H1 (cell line): Measurements from ENCODE around the gene FMOD. TPM values are rescaled to one million over a fixed set of nuclear protein-coding genes. Genes with fewer than 3 reads are reported as not detected.

Experiments used
- CBX5 ChIP-seq: fragments of 300-800, 300-1000 bp; sonication (generic); IDR thresholded peaks from 2 replicates; pipeline ENCODE4 v1.7.1; 2016; ENCODE audit warnings: antibody characterized with exemption, low read length, low read depth
- CEBPB ChIP-seq: IDR thresholded peaks from 2 replicates; pipeline ENCODE4 v1.6.1; 2012; ENCODE audit warnings: low read depth, low read length
- CHD2 ChIP-seq: IDR thresholded peaks from 2 replicates; pipeline ENCODE4 v1.6.1; 2012; ENCODE audit warnings: low read length, improper control_type of control experiment
- CREB1 ChIP-seq: IDR thresholded peaks from 2 replicates; pipeline ENCODE4 v1.6.1; 2012; ENCODE audit warnings: inconsistent platforms
- CTBP2 ChIP-seq: IDR thresholded peaks from 2 replicates; pipeline ENCODE4 v1.7.0; 2011; ENCODE audit warnings: borderline replicate concordance, mild to moderate bottlenecking, moderate library complexity, mixed read lengths, low read length; ENCODE audit not compliant: insufficient read depth, insufficient read length
- EP300 ChIP-seq, 2 experiments: IDR thresholded peaks; 1 replicate in 1 of 2; 2 replicates in 1 of 2; pipeline ENCODE4 v1.6.1; 2011 to 2012; ENCODE audit warnings: low read depth in 2 of 2, low read length in 2 of 2, mild to moderate bottlenecking in 2 of 2, borderline replicate concordance in 1 of 2, inconsistent platforms in 1 of 2, moderate library complexity in 1 of 2
- GABPA ChIP-seq: IDR thresholded peaks from 2 replicates; pipeline ENCODE4 v1.6.1; 2011; ENCODE audit warnings: mild to moderate bottlenecking, low read length, moderate library complexity, borderline replicate concordance; ENCODE audit not compliant: insufficient read depth
- HDAC2 ChIP-seq, 2 experiments: fragments of 300-600 bp in 1 of 2; sonication (generic) in 1 of 2; IDR thresholded peaks; 2 replicates each; pipeline ENCODE4 v1.6.1; 2011 to 2012; ENCODE audit warnings: low read depth in 2 of 2, low read length in 2 of 2, mild to moderate bottlenecking in 2 of 2, moderate library complexity in 2 of 2, borderline replicate concordance in 1 of 2, inconsistent platforms in 1 of 2
- KDM1A ChIP-seq: fragments of 200-600, 300-600 bp; sonication (generic); IDR thresholded peaks from 2 replicates; pipeline ENCODE4 v1.7.1; 2016; ENCODE audit warnings: mild to moderate bottlenecking, low read length, borderline replicate concordance
- KDM5A ChIP-seq: fragments of 200-600 bp; IDR thresholded peaks from 2 replicates; pipeline ENCODE4 v1.7.1; 2012; ENCODE audit warnings: mild to moderate bottlenecking, low read length, inconsistent platforms, mixed read lengths
- PHF8 ChIP-seq: fragments of 200-600 bp; sonication (generic); conservative IDR thresholded peaks from 2 replicates; pipeline ENCODE4 v1.7.1; 2012; ENCODE audit warnings: low read depth, mild to moderate bottlenecking, inconsistent platforms, low read length, moderate library complexity
- RAD21 ChIP-seq, 2 experiments: IDR thresholded peaks in 1 of 2; conservative IDR thresholded peaks in 1 of 2; 2 replicates each; pipeline ENCODE4 v1.6.1; 2011; ENCODE audit warnings: low read depth in 2 of 2, low read length in 2 of 2, improper control_type of control experiment in 1 of 2, inconsistent platforms in 1 of 2, mild to moderate bottlenecking in 1 of 2, moderate library complexity in 1 of 2
- RXRA ChIP-seq: IDR thresholded peaks from 2 replicates; pipeline ENCODE4 v1.6.1; 2011; ENCODE audit warnings: low read depth, mild to moderate bottlenecking, low read length, moderate library complexity; ENCODE audit not compliant: insufficient read depth
- SIN3A ChIP-seq, 2 experiments: IDR thresholded peaks in 1 of 2; conservative IDR thresholded peaks in 1 of 2; 2 replicates each; pipeline ENCODE4 v1.6.1; 2011 to 2012; ENCODE audit warnings: low read length in 2 of 2, improper control_type of control experiment in 1 of 2, low read depth in 1 of 2, mild to moderate bottlenecking in 1 of 2
- SP1 ChIP-seq: IDR thresholded peaks from 2 replicates; pipeline ENCODE4 v1.6.1; 2011; ENCODE audit warnings: low read depth, low read length
- SP2 ChIP-seq: IDR thresholded peaks from 2 replicates; pipeline ENCODE4 v1.6.1; 2012; ENCODE audit warnings: mild to moderate bottlenecking, low read length, inconsistent platforms
- SP4 ChIP-seq: IDR thresholded peaks from 2 replicates; pipeline ENCODE4 v1.6.1; 2012; ENCODE audit warnings: low read length, inconsistent platforms
- SRF ChIP-seq: IDR thresholded peaks from 2 replicates; pipeline ENCODE4 v1.6.1; 2011; ENCODE audit warnings: mild to moderate bottlenecking, low read depth, low read length, moderate library complexity
- SUZ12 ChIP-seq: fragments of 200-600 bp; sonication (generic); IDR thresholded peaks from 2 replicates; pipeline ENCODE4 v1.6.1; 2012; ENCODE audit warnings: mild to moderate bottlenecking, inconsistent platforms, low read length, moderate library complexity, mixed read lengths
- TBP ChIP-seq: IDR thresholded peaks from 2 replicates; pipeline ENCODE4 v1.6.1; 2011; ENCODE audit warnings: low read depth, low read length, improper control_type of control experiment
- YY1 ChIP-seq: IDR thresholded peaks from 2 replicates; pipeline ENCODE4 v1.6.1; 2011; ENCODE audit warnings: low read depth, mild to moderate bottlenecking, low read length
- ZNF274 ChIP-seq: IDR thresholded peaks from 2 replicates; pipeline ENCODE4 v1.7.0; 2012; ENCODE audit warnings: low read length, borderline replicate concordance; ENCODE audit errors: extremely low read depth
- polyA plus RNA-seq, 7 experiments: library from polyadenylated mRNA; depleted of rRNA in 3 of 7; stranded (reverse) in 5 of 7; unstranded in 2 of 7; fragments of >200 nt in 5 of 7; fragments of 200-250 nt in 2 of 7; gene quantifications; 1 replicate in 5 of 7; 2 replicates in 1 of 7; 4 replicates in 1 of 7; pipeline versions ENCODE4 v1.2.1 to v1.2.3, GENCODE V29; 2011 to 2013; ENCODE audit warnings: missing spikeins in 2 of 7, mixed read lengths in 2 of 7
- total RNA-seq: library from RNA; stranded (reverse); fragmentation: NEBNext Ultra II Directional; extraction: Animal tissue kit (Norgen Biotek cat#: 25700); gene quantifications from 2 replicates; pipeline ENCODE4 v1.2.1, GENCODE V29; 2021
- TF ChIP-seq, protein P1 (sequence below): IDR thresholded peaks from 2 replicates; pipeline ENCODE4 v1.6.1; 2011; ENCODE audit warnings: low read depth, mild to moderate bottlenecking, low read length; ENCODE audit not compliant: insufficient read depth

The FMOD gene
- total and polyA plus RNA-seq, 2 of the 8 experiments (the other 6 are each of a cell fraction or from before 2014, with no cell fraction given), result 0.17 to 0.32 TPM

DNA sequence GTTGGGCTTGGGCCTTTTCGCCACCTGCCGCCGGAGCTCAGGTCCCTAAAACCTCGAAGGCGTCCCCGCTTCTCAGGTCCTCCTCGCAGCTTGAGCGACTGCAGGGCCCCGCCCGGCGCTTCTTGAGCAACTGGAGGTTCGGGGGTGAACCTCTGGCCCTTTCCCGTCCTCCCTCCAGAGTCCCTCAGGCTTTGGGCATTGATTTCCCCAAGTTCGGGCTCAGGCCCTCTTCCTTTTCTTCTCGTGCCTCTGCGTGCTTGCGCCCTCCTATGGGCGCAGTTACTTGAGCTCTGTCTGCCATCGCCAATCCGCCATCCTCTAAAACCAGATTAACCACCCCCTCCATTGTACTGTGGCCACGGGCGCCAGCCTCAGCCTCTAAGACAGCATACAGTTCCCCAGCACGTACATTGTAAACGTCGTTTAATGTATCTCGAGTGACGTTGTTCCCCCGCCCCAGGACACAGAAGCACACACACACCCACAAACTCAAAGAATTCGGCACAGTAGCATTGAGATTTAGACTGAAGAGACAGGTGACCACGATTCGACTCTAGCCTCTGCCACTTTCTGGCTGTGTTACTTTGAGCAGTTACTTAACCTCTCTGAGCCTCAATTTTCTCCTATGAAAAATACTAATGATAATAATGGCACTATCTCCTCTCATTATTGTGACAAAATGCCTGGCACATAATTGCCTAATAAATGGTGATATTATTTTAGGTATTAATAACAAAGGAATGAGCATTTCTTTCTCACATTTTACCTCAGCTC is 23.1 kb downstream of the FMOD start (continued):
- no peak for TF ChIP-seq SUZ12
- no peak for TF ChIP-seq KDM5A
- 0 out of 2 replicates have a peak, but pooled peaks have one; percentile 41 for TF ChIP-seq PHF8
- peak; percentile 96 for TF ChIP-seq KDM1A
- TF ChIP-seq CREB1, result no peak; the same call in 1 of the 2 replicates
- TF ChIP-seq YY1, result peak; percentile 80; the same call in 1 of the 2 replicates
- TF ChIP-seq RXRA, result no peak
- TF ChIP-seq HDAC2 (IDR thresholded peaks at IDR 0.05; ENCODE audit: borderline replicate concordance in 1 of 2, low read depth in 2 of 2, low read length in 2 of 2), result peak in 1 of 2 experiments; percentile 97; a peak in 1 of 4 replicates
- TF ChIP-seq, protein P1, sequence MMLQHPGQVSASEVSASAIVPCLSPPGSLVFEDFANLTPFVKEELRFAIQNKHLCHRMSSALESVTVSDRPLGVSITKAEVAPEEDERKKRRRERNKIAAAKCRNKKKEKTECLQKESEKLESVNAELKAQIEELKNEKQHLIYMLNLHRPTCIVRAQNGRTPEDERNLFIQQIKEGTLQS, result no peak
- peak in 1 of 2 experiments; percentile 39; a peak in 2 of 4 replicates for TF ChIP-seq RAD21 (IDR thresholded peaks at IDR 0.05 in 1 of 2, conservative IDR thresholded peaks at IDR 0.05 in 1 of 2; ENCODE audit: low read depth in 2 of 2, low read length in 2 of 2)
- TF ChIP-seq CBX5, result no peak
- no peak for TF ChIP-seq EP300 (IDR thresholded peaks at IDR 0.05; ENCODE audit: borderline replicate concordance in 1 of 2, low read depth in 2 of 2, low read length in 2 of 2)
- no peak for TF ChIP-seq CTBP2
- no peak for TF ChIP-seq SIN3A (conservative IDR thresholded peaks at IDR 0.05 in 1 of 2, IDR thresholded peaks at IDR 0.05 in 1 of 2; ENCODE audit: low read depth in 1 of 2, low read length in 2 of 2)
- TF ChIP-seq GABPA, result no peak
- TF ChIP-seq SRF, result no peak
- no peak for TF ChIP-seq SP1
- TF ChIP-seq CHD2, result 0 out of 2 replicates have a peak, but pooled peaks have one; percentile 0
- TF ChIP-seq SP4, result no peak
- no peak for TF ChIP-seq ZNF274
- peak; percentile 49; the same call in 1 of the 2 replicates for TF ChIP-seq TBP
- peak; percentile 57 for TF ChIP-seq CEBPB
- TF ChIP-seq SP2, result no peak
